GM12872 (cell line): ENCODE measurements around the gene MYO18B.

Source experiments
- TF ChIP-seq, protein P1 (sequence below): IDR thresholded peaks from 3 replicates; pipeline ENCODE4 v1.5.1; 2011; ENCODE audit warnings: low read depth, mild to moderate bottlenecking, low read length, moderate library complexity; ENCODE audit not compliant: insufficient read depth

Gene MYO18B

DNA sequence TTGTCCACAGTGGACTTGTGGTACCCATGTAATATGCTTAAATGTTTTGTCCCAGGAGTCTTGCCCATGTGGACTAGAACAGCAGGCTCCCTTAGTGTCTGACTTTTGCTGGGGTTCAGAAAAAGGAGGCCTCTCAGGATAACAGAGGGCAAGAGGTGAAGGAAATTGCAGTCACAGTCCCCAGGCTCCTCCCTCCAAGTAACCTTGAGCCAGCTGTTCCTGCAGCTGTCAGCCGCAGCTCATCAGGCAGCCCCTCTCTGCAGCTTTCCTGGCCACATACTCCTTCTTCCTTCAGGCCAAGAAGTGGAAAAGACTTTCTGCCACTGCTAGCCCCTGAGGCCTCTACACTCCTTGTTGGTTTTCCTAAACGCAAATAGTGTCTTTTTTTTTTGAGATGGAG, 6.3 kb upstream of the MYO18B start:
- TF ChIP-seq, protein P1, sequence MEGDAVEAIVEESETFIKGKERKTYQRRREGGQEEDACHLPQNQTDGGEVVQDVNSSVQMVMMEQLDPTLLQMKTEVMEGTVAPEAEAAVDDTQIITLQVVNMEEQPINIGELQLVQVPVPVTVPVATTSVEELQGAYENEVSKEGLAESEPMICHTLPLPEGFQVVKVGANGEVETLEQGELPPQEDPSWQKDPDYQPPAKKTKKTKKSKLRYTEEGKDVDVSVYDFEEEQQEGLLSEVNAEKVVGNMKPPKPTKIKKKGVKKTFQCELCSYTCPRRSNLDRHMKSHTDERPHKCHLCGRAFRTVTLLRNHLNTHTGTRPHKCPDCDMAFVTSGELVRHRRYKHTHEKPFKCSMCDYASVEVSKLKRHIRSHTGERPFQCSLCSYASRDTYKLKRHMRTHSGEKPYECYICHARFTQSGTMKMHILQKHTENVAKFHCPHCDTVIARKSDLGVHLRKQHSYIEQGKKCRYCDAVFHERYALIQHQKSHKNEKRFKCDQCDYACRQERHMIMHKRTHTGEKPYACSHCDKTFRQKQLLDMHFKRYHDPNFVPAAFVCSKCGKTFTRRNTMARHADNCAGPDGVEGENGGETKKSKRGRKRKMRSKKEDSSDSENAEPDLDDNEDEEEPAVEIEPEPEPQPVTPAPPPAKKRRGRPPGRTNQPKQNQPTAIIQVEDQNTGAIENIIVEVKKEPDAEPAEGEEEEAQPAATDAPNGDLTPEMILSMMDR = no peak

DNA sequence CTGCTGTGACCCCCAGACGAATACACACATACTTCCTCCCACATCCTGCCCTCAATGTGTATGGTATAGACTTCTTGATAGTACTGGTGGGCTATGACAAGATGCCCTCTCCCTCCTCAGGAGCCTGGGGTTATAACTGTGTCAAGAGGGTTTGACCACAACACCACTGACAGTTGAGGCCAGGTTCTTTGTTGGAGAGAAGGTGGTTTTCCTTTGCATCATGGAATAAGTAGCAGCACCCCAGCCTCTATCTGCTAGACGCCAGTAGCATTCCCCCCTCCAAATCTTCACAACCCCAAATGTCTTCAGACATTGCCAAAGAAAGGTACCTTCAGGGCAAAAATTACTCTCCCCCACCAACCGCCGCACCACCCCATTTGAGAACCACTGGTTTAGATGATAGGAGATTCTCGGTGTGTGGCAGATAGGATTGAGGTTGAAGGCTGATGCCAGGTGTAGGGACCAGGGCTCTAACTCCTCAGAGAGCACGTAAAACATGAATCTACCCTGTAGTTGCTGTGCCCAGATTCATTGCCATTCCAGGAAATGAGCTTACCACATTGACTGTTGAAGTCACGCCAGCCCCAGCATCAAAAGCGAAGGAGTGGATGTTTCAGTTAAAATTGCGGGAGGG, 5.5 kb upstream of the MYO18B start:
- TF ChIP-seq, protein P1 = no peak

DNA sequence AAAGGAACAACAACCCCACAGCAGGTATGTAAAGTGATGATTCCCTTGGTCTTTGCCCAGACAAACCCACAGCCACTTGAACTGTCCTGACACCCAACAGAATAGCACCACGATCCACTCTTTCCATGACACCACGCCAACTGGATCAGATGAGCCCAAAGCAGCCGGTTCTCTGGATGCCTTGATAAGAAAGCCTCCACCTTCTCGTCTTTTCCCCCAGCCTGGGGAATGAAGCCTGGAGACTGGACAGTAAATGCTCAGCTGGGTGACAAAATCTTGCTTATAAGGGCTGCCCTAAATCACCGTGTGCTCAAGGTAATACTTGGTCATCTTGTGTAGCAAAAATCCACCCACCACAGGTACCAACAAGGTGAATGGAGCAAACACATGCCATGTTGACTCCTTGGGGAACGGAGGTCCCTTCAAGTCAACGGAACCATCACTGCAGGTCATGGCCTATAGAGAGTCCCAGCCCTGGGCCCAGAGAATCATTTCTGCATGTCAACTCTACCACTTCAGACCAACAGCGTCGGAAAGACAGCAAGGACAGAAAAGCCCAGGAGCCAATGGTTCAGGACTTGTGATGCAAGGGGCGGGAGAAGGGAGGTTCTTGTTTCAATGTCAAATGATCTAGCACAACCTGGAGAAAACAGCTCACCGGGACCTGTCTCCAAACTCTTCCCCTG, 2.2 kb upstream of the MYO18B start:
- TF ChIP-seq, protein P1 = no peak

DNA sequence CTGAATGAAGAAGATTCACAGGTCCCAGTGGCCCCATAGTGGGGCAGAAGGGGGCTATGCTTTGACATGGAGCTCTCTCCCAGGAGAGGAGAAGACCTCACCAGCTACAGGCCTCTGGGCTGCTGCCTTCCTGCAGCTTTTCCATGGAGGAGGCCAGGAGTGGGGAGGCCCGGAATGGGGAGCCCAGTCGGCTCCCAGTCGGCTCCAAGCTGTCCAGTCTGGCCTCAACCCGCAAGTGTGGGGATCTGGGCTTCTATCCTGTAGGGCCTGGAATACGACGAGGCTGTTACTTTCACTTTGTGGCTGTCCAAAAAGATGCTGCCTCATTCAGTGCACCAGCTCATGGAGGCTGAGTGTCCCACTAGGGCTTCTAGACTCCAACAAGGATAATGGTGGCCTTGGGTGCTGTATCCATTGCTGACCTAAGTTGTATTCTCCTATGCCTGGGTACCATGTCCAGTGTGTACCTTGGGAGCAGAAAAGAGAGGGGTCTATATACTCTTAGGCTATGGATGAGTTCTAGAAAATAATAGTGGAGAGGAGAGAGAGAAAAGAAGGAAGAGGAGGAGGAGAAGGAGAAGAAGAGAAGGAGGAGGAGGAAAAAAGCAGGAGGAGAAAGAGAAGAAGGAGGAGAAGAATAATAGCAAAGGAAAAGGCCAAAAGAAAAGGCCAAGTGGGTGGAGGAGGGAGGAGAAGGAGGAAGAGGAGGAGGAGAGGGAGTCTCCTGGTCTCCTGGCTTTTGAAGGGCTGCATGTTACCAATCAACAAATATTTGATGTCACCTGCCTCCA, 1.1 kb downstream of the MYO18B start:
- TF ChIP-seq, protein P1 = no peak

DNA sequence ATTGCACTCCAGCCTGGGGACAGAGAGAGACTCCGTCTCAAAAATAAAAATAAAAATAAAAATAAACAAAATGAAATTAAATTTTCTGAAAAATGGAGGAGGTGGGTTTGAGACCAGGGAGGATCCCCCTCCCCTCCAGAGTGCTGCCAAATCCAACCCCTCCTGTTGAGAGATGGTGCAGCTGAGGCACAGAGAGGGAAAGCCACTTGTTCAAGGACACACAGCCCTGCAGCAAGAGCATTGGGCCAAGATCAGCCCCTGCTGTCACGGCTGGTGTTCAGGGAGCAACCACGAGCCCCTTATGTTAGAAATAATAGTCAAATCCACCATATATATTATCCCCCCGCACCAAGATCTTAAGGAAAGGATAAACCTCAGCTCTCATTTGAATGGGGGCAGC, 2.7 kb downstream of the MYO18B start:
- TF ChIP-seq, protein P1 = no peak

DNA sequence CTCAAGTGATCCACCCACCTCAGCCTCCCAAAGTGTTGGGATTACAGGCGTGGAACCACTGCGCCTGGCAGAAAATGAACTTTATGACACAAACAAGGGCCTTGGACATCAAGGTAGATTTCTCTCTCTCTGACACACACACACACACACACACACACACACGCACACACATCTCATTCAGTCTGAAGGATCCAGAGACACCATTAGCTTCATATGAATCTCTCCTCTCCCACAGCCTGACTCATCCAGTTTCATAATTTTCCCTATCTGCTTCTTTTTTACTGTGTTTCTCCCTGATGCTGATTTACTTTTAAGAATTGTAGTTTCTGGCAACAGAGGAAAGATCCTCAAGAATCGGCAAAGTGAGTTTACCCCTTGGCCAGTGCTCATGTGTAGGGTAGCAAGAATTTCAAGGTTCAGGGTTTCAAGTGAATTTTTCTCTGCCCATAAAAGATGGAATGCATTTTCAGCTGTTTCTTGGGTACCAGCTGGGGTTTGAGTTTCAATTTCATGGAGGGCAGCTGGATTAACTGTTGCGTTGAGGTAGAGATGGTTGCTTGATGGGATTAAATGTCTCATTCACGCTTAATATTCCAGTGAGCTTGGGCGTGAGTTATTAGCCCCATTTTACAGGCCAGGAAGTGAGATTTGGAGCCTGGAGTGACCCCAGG, 3.5 kb downstream of the MYO18B start:
- TF ChIP-seq, protein P1 = no peak

DNA sequence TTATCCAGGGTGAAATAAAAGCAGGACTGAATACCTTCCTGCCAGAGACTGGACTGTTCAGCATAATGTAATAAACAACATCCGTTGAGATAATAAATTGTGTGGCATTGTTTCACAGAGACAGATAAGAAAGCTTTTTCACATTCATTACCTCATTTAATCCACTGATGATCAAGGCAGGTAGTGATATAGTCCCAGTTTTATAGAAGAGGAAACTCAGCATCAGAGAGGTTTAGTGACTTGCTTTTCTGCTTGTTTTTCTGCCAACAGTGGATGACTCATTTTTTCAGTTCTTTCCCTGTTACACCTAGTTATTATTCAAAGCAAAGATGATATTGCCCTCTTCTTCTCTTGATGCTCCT, 4.0 kb downstream of the MYO18B start:
- TF ChIP-seq, protein P1 = no peak
